Keratinocyte (primary cell): Measurements from ENCODE around the gene ARFGAP3. TPM values are rescaled to one million over a fixed set of nuclear protein-coding genes. Genes with fewer than 3 reads are reported as not detected.

Experiments
- DNase-seq: peaks from one replicate; pipeline ENCODE4 v3.0.0-alpha.2; 2011; ENCODE audit warnings: low read depth, missing footprints, low spot score
- FAIRE-seq: peaks from 2 replicates; lab custom pipeline; 2011; peaks lifted over from hg19 to GRCh38; lab: Jason Lieb, UNC
- H2AFZ ChIP-seq: 2 replicates; pipeline ENCODE4 v1.6.0; 2012; ENCODE audit warnings: low read length, control low read depth, inconsistent platforms; ENCODE audit not compliant: control insufficient read depth
- H3K27ac ChIP-seq: 2 replicates; pipeline ENCODE4 v1.5.1; 2011; ENCODE audit warnings: low read length; ENCODE audit not compliant: control insufficient read depth, insufficient read depth
- H3K27me3 ChIP-seq: 3 replicates; pipeline ENCODE4 v1.6.0; 2011; ENCODE audit warnings: low read length; ENCODE audit not compliant: control insufficient read depth, insufficient read depth; ENCODE audit errors: extremely low read depth
- H3K36me3 ChIP-seq, 2 experiments: 2 replicates in 1 of 2; 3 replicates in 1 of 2; pipeline ENCODE4 v1.5.1; 2011; ENCODE audit warnings: low read length in 2 of 2, mild to moderate bottlenecking in 1 of 2; ENCODE audit not compliant: control insufficient read depth in 2 of 2, insufficient read depth in 2 of 2; ENCODE audit errors: extremely low read depth in 1 of 2
- H3K4me1 ChIP-seq: 3 replicates; pipeline ENCODE4 v1.5.1; 2011; ENCODE audit warnings: low read length; ENCODE audit not compliant: control insufficient read depth, insufficient read depth; ENCODE audit errors: extremely low read depth
- H3K4me2 ChIP-seq: 3 replicates; pipeline ENCODE4 v1.6.0; 2011; ENCODE audit warnings: low read depth, low read length; ENCODE audit not compliant: control insufficient read depth, insufficient read depth; ENCODE audit errors: extremely low read depth
- H3K4me3 ChIP-seq, 3 experiments: fragments of 200-600 bp in 1 of 3; sonication (generic) in 1 of 3; 2 replicates in 2 of 3; 3 replicates in 1 of 3; pipeline ENCODE4 v1.5.1; 2011 to 2016; ENCODE audit warnings: low read length in 3 of 3, mild to moderate bottlenecking in 3 of 3, control low read depth in 2 of 3, inconsistent platforms in 1 of 3, low read depth in 1 of 3, mixed read lengths in 1 of 3, mixed run types in 1 of 3, moderate library complexity in 1 of 3; ENCODE audit not compliant: control insufficient read depth in 2 of 3, insufficient read depth in 2 of 3; ENCODE audit errors: extremely low read depth in 1 of 3
- H3K79me2 ChIP-seq: 2 replicates; pipeline ENCODE4 v1.6.0; 2012; ENCODE audit warnings: low read length; ENCODE audit not compliant: control insufficient read depth, insufficient read depth
- H3K9ac ChIP-seq: 3 replicates; pipeline ENCODE4 v1.6.0; 2011; ENCODE audit warnings: low read length; ENCODE audit not compliant: control insufficient read depth, insufficient read depth; ENCODE audit errors: extremely low read depth
- H3K9me1 ChIP-seq: 3 replicates; pipeline ENCODE4 v1.6.0; 2011; ENCODE audit warnings: low read length; ENCODE audit not compliant: control insufficient read depth, insufficient read depth; ENCODE audit errors: extremely low read depth
- H3K9me3 ChIP-seq: 2 replicates; pipeline ENCODE4 v1.5.1; 2012; ENCODE audit warnings: low read depth, low read length; ENCODE audit not compliant: control insufficient read depth
- H4K20me1 ChIP-seq: 3 replicates; pipeline ENCODE4 v1.6.0; 2011; ENCODE audit warnings: low read length; ENCODE audit not compliant: control insufficient read depth, insufficient read depth; ENCODE audit errors: extremely low read depth
- CTCF ChIP-seq, 3 experiments: IDR thresholded peaks in 1 of 3; conservative IDR thresholded peaks in 1 of 3; optimal IDR thresholded peaks in 1 of 3; 2 replicates in 2 of 3; 3 replicates in 1 of 3; pipeline versions ENCODE3 to v1.5.1; 2011; ENCODE audit warnings: low read length in 3 of 3, mild to moderate bottlenecking in 3 of 3, moderate library complexity in 2 of 3, control low read depth in 1 of 3, inconsistent platforms in 1 of 3; ENCODE audit not compliant: insufficient read depth in 2 of 3; ENCODE audit errors: extremely low read depth in 1 of 3
- EZH2 ChIP-seq: IDR thresholded peaks from one replicate; pipeline ENCODE4 v1.6.1; 2012; ENCODE audit warnings: inconsistent platforms, mild to moderate bottlenecking, low read length, moderate library complexity
- dilution Hi-C: fragments of 300-500 bp; cut with MboI; formaldehyde crosslinking; loops from one replicate; pipeline ENCODE4 v1.7.0; 2020; ENCODE audit warnings: low sequenced_read_pairs; ENCODE audit not compliant: extremely low pct_ligation_motif_present
- polyA plus RNA-seq, 5 experiments: library from polyadenylated mRNA; depleted of rRNA in 3 of 5; stranded (reverse) in 3 of 5; stranded (forward) in 1 of 5; unstranded in 1 of 5; fragments of >200 nt; gene quantifications; 1 replicate in 1 of 5; 2 replicates in 3 of 5; 3 replicates in 1 of 5; pipeline versions ENCODE4 v1.2.1 to v1.2.3, GENCODE V29; 2011 to 2012; ENCODE audit warnings: missing spikeins in 2 of 5, low read depth in 1 of 5, low replicate concordance in 1 of 5
- small RNA-seq, 3 experiments: library from RNA; depleted of rRNA; stranded (forward); fragments of <200 nt; gene quantifications; one replicate each; pipeline ENCODE3, GENCODE V24; 2012; ENCODE audit warnings: low read depth in 3 of 3, low replicate concordance in 1 of 3; ENCODE audit not compliant: insufficient read length in 3 of 3

The ARFGAP3 gene
- polyA plus RNA-seq, 1 donor (not counting 4 experiments of a cell fraction or from before 2014, with no cell fraction given), result 28.3 TPM

GRCh38 chr22:42747701-42748513 is 109.2 kb downstream of the ARFGAP3 start:
- H3K27ac ChIP-seq, result peak overlapping the region; percentile 60
- H3K36me3 ChIP-seq, result no peaks in the 10 kb centered on the region
- H3K9me1 ChIP-seq, result no peaks in the 10 kb centered on the region
- H3K27me3 ChIP-seq, result no peaks in the 10 kb centered on the region
- no peak for DNase-seq
- TF ChIP-seq EZH2 (no peak), CTCF (optimal IDR thresholded peaks at IDR 0.05 in 1 of 3, IDR thresholded peaks at IDR 0.05 in 1 of 3, conservative IDR thresholded peaks at IDR 0.05 in 1 of 3; ENCODE audit: extremely low read depth in 1 of 3, insufficient read depth in 2 of 3, low read length in 3 of 3) (no peak)
- no peaks in the 10 kb centered on the region for H3K79me2 ChIP-seq
- peak; percentile 32 for FAIRE-seq
- dilution Hi-C loops, result no loop called here
- no peak overlapping the region for H3K4me3 ChIP-seq
- peak overlapping the region; percentile 45 for H3K9ac ChIP-seq
- peak overlapping the region; percentile 67 for H2AFZ ChIP-seq
- H3K4me2 ChIP-seq, result peak overlapping the region; percentile 40
- H4K20me1 ChIP-seq, result no peaks in the 10 kb centered on the region
- H3K9me3 ChIP-seq, result no peaks in the 10 kb centered on the region
- peaks cover 33% of the 10 kb centered on the region for H3K4me1 ChIP-seq

Small RNA genes lying within 50 kb of the gene (small RNA-seq; reads per million reads assigned to genes)
- gene RF00019, result 0 reads per million in 3 experiments

Other genes with a start within 250 kb of the ARFGAP3 start
- 38.5 to 41.9 TPM (median 38.7 TPM) in 3 replicates for gene POLDIP3, start 242.4 kb downstream of the ARFGAP3 start, polyA plus RNA-seq
- gene ATP5MGL, start 216.7 kb downstream of the ARFGAP3 start, polyA plus RNA-seq, result not detected in 3 replicates
- 92.3 to 130 TPM (median 102 TPM) in 3 replicates for gene CYB5R3, start 207.9 kb downstream of the ARFGAP3 start, polyA plus RNA-seq
- gene A4GALT, start 136.4 kb downstream of the ARFGAP3 start, polyA plus RNA-seq, result 1.6 to 4.4 TPM (median 3.0 TPM) in 3 replicates
- 50.7 to 57.2 TPM (median 55.5 TPM) in 3 replicates for gene PACSIN2, start 157.9 kb upstream of the ARFGAP3 start, polyA plus RNA-seq
- gene TTLL1, start 232.1 kb upstream of the ARFGAP3 start, polyA plus RNA-seq, result 3.5 to 6.0 TPM (median 3.9 TPM) in 3 replicates